Gastroesophageal sphincter (tissue), 4 donors: ENCODE measurements around the gene SEMA5B. TPM values are rescaled to one million over a fixed set of nuclear protein-coding genes. Genes with fewer than 3 reads are reported as not detected.
A peak's percentile ranks its signal among the peaks of the same experiment; 100 is the strongest.

ENCODE experiments used
- ATAC-seq: fragments of 150-250 bp; one replicate; pipeline ENCODE4 v1.9.1; 2016; ENCODE audit warnings: mild to moderate bottlenecking, moderate library complexity
- H3K27ac ChIP-seq, 4 donors: fragments of 200-600 bp; sonication (generic) in 3 of 4; 1 replicate in 3 of 4; 2 replicates in 1 of 4; pipeline ENCODE4 v1.5.1; 2016 to 2019
- H3K27me3 ChIP-seq: fragments of 200-600 bp; sonication (generic); one replicate; pipeline ENCODE4 v1.5.1; 2019
- H3K36me3 ChIP-seq, 2 donors: fragments of 200-600 bp; sonication (generic); one replicate each; pipeline ENCODE4 v1.5.1; 2019; ENCODE audit warnings: control low read depth in 1 of 2
- H3K4me1 ChIP-seq, 3 donors: fragments of 200-600 bp; sonication (generic); 1 replicate in 2 of 3; 2 replicates in 1 of 3; pipeline ENCODE4 v1.5.1; 2016 to 2019; ENCODE audit warnings: control low read depth in 2 of 3
- H3K4me3 ChIP-seq, 2 donors: fragments of 200-600 bp; sonication (generic); one replicate each; pipeline ENCODE4 v1.5.1; 2019; ENCODE audit warnings: mild to moderate bottlenecking in 1 of 2, moderate library complexity in 1 of 2
- H3K9me3 ChIP-seq, 3 donors: fragments of 200-600 bp; sonication (generic); one replicate each; pipeline ENCODE4 v1.5.1; 2017 to 2019; ENCODE audit warnings: control low read depth in 2 of 3
- EP300 ChIP-seq: sonication (generic); formaldehyde crosslinking; IDR thresholded peaks from one replicate; pipeline ENCODE4 v1.6.1; 2017; ENCODE audit warnings: antibody characterized with exemption, mild to moderate bottlenecking
- POLR2A ChIP-seq, 2 donors: fragments of 450-650 bp; IDR thresholded peaks; one replicate each; pipeline ENCODE4 v1.6.1; 2017; ENCODE audit warnings: antibody characterized with exemption in 2 of 2, mild to moderate bottlenecking in 2 of 2, moderate library complexity in 1 of 2
- POLR2AphosphoS5 ChIP-seq: sonication (generic); formaldehyde crosslinking; IDR thresholded peaks from one replicate; pipeline ENCODE4 v1.6.1; 2017; ENCODE audit warnings: antibody characterized with exemption
- WGBS, 2 donors: methylation state at CpG; one replicate each; pipeline ENCODE4 v1.1.5; 2018; ENCODE audit warnings: low coverage in 1 of 2; 5-methylcytosine and 5-hydroxymethylcytosine counted together
- total RNA-seq, 4 donors: library from RNA; depleted of rRNA; stranded (reverse); fragments of >200 nt; gene quantifications; one replicate each; pipeline ENCODE4 v1.1.0, GENCODE V29; 2016
- TF ChIP-seq, protein P1 (sequence below), 4 experiments: fragments of 200-600 bp in 2 of 4; fragments of 450-650 bp in 2 of 4; sonication (generic) in 1 of 4; IDR thresholded peaks; one replicate each; pipeline ENCODE4 v1.5.1; 2017 to 2019; ENCODE audit warnings: antibody characterized with exemption in 4 of 4, mild to moderate bottlenecking in 2 of 4, moderate library complexity in 2 of 4

SEMA5B gene
- total RNA-seq, 4 donors from 2014 or later = 0.31 to 0.69 (median 0.32) TPM; not detected in 1

GRCh38 chr3:123034996-123035395 lies 7.4 kb upstream of the SEMA5B start:
- H3K4me1 ChIP-seq = no peaks in the 10 kb centered on the region
- H3K9me3 ChIP-seq = no peaks in the 10 kb centered on the region
- H3K4me3 ChIP-seq = no peak overlapping the region
- WGBS, 2 donors = 91 to 100% methylated on average over 1 to 3 of the region's 3 CpGs
- H3K27me3 ChIP-seq = peaks cover 56% of the 10 kb centered on the region
- H3K36me3 ChIP-seq = no peaks in the 10 kb centered on the region
- no peak overlapping the region for H3K27ac ChIP-seq
- TF ChIP-seq, protein P1, sequence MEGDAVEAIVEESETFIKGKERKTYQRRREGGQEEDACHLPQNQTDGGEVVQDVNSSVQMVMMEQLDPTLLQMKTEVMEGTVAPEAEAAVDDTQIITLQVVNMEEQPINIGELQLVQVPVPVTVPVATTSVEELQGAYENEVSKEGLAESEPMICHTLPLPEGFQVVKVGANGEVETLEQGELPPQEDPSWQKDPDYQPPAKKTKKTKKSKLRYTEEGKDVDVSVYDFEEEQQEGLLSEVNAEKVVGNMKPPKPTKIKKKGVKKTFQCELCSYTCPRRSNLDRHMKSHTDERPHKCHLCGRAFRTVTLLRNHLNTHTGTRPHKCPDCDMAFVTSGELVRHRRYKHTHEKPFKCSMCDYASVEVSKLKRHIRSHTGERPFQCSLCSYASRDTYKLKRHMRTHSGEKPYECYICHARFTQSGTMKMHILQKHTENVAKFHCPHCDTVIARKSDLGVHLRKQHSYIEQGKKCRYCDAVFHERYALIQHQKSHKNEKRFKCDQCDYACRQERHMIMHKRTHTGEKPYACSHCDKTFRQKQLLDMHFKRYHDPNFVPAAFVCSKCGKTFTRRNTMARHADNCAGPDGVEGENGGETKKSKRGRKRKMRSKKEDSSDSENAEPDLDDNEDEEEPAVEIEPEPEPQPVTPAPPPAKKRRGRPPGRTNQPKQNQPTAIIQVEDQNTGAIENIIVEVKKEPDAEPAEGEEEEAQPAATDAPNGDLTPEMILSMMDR (IDR thresholded peaks at IDR 0.05) = no peak
- TF ChIP-seq POLR2A (IDR thresholded peaks at IDR 0.05) = no peak
- TF ChIP-seq EP300 = no peak
- TF ChIP-seq POLR2AphosphoS5 = no peak
- ATAC-seq = no peak

DNA sequence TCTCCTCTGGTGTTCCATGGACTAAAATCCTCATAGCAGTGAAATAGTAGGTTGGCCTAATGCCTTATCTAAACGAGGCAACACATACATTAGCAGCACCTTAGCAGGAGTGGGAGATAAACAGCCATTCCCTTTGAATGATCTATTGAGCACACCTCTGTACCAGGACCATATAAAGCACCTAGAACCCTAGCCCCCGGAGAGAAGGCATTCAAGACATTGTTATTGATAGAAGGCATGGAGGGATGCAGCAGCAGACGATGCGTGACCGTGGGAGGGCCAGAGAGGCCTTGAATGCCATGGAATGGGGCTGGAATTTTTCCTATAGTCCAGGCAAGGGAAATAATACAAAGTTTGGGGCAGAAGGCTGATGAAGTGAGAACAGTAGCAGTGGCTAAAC lies 6.6 kb upstream of the SEMA5B start:
- H3K27me3 ChIP-seq = peaks cover 65% of the 10 kb centered on the region
- no peaks in the 10 kb centered on the region for H3K36me3 ChIP-seq
- no peaks in the 10 kb centered on the region for H3K9me3 ChIP-seq
- ATAC-seq = no peak
- no peak overlapping the region for H3K27ac ChIP-seq
- H3K4me1 ChIP-seq = peaks cover 0 to under 1% (median 0%) of the 10 kb centered on the region in 3 donors
- no peak overlapping the region for H3K4me3 ChIP-seq
- WGBS, 2 donors = 92 to 94% methylated on average over 4 to 5 of the region's 5 CpGs
- TF ChIP-seq POLR2AphosphoS5 (no peak), EP300 (no peak), POLR2A (IDR thresholded peaks at IDR 0.05) (no peak)
- TF ChIP-seq, protein P1 (IDR thresholded peaks at IDR 0.05) = no peak

DNA sequence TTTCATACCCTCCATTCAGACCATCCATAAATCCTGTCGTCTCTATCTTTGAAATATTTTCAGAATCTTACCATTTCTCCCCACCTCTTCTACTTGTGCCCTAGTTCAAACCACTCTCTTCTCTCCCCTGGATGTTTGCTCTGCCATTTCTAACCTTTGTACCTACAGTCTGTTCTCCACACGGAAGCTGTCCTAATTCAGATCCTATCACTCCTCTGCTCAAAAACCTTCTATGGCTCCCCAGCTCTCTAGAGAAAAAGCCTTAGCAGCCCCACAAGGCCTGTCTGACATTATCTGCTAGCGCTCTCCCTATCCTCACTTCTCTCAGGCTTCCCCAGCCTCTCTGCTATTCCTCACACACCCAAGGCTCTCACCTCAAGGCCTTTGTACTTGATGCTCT lies 4.5 kb upstream of the SEMA5B start:
- Histone ChIP-seq H3K27me3 (peaks cover 79% of the 10 kb centered on the region), H3K4me1 (peaks cover 0 to 20% (median 15%) of the 10 kb centered on the region in 3 donors), H3K27ac (no peak overlapping the region), H3K4me3 (no peak overlapping the region), H3K9me3 (no peaks in the 10 kb centered on the region), H3K36me3 (no peaks in the 10 kb centered on the region)
- ATAC-seq = no peak
- 78 to 82% methylated on average over 2 to 3 of the region's 3 CpGs for WGBS, 2 donors
- TF ChIP-seq POLR2AphosphoS5 (no peak), EP300 (no peak), POLR2A (IDR thresholded peaks at IDR 0.05) (no peak)

- no peaks in the 10 kb centered on the region for H3K9me3 ChIP-seq
- H3K36me3 ChIP-seq = no peaks in the 10 kb centered on the region
- peaks cover 89% of the 10 kb centered on the region for H3K27me3 ChIP-seq
- peaks cover 0 to 30% (median 20%) of the 10 kb centered on the region in 3 donors for H3K4me1 ChIP-seq
- no peak overlapping the region for H3K4me3 ChIP-seq
- no peak for ATAC-seq
- WGBS, 2 donors = 89 to 95% methylated on average over 2 to 4 of the region's 4 CpGs
- no peak for TF ChIP-seq POLR2AphosphoS5
- TF ChIP-seq, protein P1 (IDR thresholded peaks at IDR 0.05) = no peak
- no peak for TF ChIP-seq POLR2A (IDR thresholded peaks at IDR 0.05)
- no peak for TF ChIP-seq EP300
- no peak overlapping the region for H3K27ac ChIP-seq
Measured at GRCh38 chr3:123031051-123031450, 3.5 kb upstream of the SEMA5B start.

GRCh38 chr3:123028233-123028828 lies 768 bp upstream of the SEMA5B start:
- peak overlapping the region in 1 of 4 donors; percentile 56 for H3K27ac ChIP-seq
- peak; percentile 77 for ATAC-seq
- 0 to 2% methylated on average over 12 to 18 of the region's 21 CpGs for WGBS, 2 donors
- TF ChIP-seq POLR2A (IDR thresholded peaks at IDR 0.05) (no peak), POLR2AphosphoS5 (no peak), EP300 (no peak)
- TF ChIP-seq, protein P1 (IDR thresholded peaks at IDR 0.05) = peak in 3 of 4 experiments; percentile 48 to 60 (median 51)
- H3K4me3 ChIP-seq = peak overlapping the region; percentile 26 to 62
- peaks cover 0 to 32% (median 20%) of the 10 kb centered on the region in 3 donors for H3K4me1 ChIP-seq
- no peaks in the 10 kb centered on the region for H3K9me3 ChIP-seq
- H3K27me3 ChIP-seq = peaks cover 75% of the 10 kb centered on the region
- no peaks in the 10 kb centered on the region for H3K36me3 ChIP-seq
